NK-92 (cell line): ENCODE results near the gene PDE4B.
"Not testable (repeated sequence)": the region's sequence is repeated elsewhere in the genome, so short reads cannot be mapped to it uniquely, and the experiment has no call there.

Experiments used
- DNase-seq: peaks from one replicate; lab custom pipeline; 2025; ENCODE audit not compliant: unreplicated experiment; lab: John Stamatoyannopoulos, UW

PDE4B gene

GRCh38 chr1:65990161-65990560 is 197.5 kb downstream of the PDE4B start:
- no peak for DNase-seq

DNA sequence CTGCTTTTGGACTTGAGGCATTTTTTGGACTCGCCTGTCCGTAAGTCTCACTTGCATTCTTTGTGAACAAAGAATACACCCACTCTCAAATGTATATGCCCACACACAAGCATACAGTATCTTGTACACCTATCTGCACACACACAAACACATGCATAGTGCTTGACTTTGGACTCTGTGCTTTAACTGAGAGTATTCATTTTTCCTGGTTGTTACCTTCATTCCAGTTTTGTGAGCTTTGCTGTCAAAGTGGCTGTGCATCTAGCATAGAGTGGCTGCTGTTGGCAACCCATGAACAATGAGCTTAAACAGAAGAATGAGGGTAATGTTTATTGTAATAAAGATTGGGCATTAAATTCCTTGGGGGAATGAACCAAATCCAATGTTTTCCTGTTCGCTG is 199.0 kb downstream of the PDE4B start:
- no peak for DNase-seq

- no peak for DNase-seq
Measured at GRCh38 chr1:65992165-65992821, 199.6 kb downstream of the PDE4B start.

DNA sequence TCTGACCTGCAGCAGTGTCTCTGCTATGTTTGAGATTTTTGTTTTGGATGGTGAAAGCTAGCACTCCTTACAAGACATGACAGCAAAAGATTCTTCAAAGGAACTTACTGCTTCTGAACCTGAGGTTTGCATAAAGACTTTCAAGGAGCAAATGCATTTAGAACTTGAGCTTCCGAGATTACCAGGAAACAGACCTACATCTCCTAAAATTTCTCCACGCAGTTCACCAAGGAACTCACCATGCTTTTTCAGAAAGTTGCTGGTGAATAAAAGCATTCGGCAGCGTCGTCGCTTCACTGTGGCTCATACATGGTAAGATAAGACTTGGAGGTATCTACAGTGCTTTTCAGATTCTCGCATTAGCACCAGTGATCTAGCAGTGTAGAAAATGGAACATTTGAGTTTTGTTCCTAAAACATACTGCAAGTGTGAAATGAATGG is 200.2 kb downstream of the PDE4B start:
- no peak for DNase-seq

- no peak for DNase-seq
Measured at GRCh38 chr1:65994223-65994622, 201.5 kb downstream of the PDE4B start.

DNA sequence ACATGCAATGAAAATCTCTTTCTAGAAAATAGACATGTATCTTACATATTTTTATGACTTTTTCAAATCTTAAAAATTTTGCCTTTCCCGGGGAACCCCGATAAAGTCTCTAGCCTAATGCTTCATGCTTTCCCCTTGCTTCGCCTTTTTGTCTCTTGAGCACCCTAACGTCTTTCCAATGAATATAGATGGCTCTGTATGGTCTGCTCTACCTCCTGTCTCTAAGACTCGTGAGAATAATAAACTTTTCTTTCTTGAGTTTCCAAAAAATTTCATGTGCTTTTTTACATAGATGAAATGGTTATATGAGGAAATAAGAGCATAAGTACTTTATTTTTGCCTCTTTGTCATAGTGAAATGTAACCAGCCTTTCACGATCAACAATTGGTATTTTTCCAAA is 202.6 kb downstream of the PDE4B start:
- no peak for DNase-seq

DNA sequence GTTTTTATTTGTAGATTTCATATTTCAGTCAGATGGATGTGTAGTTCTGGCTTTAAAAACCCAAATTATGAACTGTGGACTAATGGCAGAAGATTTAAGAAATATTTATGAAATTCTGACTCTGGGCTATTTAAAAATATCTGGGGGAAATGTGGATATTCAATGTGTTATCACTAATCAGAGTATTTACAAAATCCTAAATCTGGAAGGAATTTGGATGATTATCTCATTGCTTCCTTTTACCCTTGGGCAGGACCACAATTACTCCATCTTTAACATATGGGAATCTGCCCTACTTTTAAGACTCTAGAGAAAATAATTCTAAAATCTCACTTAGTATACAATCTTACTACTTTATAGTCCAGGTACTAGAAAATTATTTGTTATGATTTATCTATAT is 203.2 kb downstream of the PDE4B start:
- DNase-seq: no peak

GRCh38 chr1:65997693-65998092 is 205.0 kb downstream of the PDE4B start:
- DNase-seq: no peak

DNA sequence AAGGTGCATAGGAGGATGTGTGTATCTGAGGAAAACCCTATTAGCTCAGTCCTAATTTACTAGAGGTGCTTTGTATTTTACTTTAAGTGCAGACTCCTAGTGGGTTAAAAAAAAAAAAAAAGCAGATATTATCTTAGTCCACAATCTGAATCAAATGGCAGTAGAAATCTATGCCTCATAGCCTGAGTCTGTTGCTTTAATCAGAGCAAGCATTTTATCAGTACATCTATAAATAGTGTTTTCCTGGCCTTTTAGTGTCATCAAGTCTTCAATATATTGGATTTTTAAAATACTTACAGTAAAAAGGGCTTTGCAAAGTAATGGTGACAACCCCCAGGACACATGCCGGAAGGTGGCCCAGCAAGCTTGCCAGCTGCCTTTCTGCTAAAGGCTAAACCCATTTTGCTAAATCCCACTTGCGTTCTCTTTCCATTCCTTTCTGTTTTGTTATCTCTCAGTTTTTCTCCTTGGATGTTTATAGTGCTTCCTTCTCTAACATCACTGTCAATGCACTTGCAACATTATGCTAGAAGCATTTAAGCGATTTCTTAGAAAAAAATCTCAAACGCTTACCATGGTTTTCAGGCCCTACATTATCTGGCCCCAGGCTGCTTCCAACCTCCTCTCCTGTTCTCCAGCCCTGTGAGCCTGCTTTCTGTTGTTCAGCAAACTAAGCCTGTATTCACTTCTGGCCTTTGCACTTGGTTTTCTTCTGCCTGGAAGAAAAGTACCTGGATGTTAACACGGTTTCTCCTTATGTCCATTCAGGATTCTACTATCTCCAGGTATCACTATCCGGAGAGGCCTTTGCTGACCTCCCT is 206.3 kb downstream of the PDE4B start:
- no peak for DNase-seq

DNA sequence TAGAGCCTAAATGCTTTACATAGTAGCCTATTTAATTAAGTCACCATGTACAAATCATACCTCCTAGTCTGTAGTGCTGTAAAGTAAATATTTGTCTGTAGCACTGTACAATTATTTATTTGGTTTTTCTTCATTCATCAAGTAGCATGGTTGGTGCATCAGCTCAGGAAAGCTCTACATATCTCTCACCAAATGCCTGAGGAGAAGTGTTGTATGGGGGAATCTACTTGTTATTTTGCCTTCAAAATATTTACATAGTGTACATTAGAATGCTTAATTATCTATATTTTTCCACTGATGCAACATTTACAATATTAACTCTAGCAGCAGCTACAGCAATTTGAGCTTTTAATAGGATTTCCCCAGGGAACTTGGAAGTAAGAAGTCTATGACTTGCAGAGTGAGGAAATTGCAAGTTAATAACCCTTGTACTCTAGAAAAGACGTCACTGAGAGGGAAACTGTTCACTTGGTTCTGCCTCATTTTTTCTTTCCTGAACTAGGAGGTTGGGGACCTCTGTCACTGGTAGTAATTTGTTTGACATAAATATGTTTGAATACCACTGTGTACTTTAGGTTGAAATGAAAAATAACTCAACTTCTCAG is 207.4 kb downstream of the PDE4B start:
- DNase-seq: no peak

- DNase-seq: no peak
Measured at GRCh38 chr1:66003690-66004089, 211.0 kb downstream of the PDE4B start.

- DNase-seq: not testable (repeated sequence)
Measured at GRCh38 chr1:66006534-66006933, 213.8 kb downstream of the PDE4B start.

DNA sequence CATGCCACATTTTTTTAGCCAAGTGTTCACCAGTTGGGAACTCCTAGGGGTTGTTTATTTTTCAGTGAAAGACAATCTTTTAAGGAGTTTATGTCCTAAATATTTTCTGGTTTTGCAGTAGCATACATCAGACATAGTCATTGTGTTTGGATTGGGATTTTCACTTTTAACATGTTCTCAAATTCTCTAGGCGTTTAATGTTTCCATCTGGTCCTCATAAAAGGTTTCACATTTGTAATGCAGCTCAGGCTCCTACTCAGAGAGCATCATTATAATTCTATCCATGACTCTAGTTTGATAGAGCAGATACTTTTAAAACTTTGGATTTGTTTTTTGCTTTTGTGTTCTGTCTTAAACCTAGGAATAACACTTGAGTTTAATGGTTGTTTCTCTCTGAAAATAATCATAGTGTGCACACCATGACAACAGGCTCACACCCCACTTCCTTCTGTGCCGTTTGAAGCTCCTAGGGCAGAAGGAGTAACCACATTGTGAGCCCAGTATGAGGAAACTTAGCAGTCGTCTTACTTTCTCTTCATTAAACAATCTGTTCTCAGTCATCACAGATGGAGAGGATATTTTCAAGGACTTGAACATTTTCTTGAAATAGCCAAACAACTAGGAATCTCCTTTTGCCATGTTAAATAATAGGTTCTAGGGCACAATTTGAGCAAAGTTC is 219.6 kb downstream of the PDE4B start:
- no peak for DNase-seq

DNA sequence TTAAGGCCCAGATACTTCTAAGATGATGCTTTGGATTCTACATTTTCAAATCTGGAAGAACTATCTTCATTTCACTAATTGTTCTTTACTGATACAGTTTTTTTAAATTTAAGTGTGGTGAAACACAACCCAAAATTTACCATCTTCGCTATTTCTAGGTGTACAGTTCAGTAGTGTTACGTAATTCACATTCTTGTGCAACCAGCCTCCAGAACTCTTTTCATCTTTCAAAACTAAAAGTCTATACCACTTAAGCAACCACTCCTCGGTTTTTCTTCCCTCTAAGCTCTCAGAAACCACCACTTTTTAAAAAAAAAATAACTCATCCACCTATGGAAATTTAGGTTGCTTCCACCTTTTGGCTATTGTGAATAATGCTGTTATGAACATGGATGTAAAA is 220.7 kb downstream of the PDE4B start:
- no peak for DNase-seq

DNA sequence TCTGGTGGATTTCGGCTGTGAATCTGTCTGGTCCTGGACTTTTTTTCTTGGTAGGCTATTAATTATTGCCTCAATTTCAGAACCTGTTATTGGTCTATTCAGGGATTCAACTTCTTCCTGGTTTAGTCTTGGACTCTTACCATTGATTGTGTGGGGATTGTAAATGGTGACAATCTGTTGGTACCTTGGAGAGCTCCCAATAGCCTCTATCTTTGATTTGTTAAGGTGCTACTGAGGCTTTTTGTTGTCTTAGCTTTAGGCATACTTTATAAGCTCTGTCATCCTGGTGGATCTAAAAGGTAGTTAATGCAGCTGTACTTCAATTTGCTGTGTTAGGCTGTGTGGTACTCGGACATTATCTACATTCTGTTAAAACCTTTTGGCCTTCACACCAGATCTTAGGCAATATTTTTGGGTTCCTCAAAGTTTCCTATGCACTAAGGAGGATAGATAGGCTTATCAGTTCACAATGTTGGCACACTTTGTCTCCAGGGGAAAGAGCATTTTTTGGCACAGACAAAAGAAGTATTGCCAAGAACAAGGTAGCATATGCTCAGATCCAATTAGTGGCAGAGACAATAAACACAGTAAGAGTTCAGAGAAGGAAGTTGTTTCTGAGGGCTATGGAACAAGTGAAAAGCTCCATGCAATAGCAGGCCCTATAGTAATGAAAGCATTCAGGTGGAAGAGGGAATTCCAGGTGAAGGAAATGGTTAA is 230.4 kb downstream of the PDE4B start:
- DNase-seq: no peak

DNA sequence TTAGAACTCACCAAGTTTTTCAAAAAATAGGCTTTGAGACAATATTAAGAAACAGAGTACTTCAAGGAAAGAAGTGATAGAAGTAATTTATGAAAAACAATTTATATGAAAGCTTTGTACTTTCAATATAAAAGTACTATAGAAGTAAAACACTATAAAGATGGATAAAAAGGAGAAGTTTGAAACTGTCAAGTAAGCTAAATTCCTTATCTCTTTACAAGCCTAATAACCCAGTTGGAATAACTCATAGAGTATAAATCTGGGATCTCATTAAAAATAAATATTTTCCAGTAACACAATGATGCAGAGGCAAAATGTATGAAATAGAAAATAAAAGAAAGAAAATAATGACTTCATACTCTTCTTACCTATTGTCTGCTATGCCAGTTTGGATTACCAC is 232.5 kb downstream of the PDE4B start:
- DNase-seq: no peak

DNA sequence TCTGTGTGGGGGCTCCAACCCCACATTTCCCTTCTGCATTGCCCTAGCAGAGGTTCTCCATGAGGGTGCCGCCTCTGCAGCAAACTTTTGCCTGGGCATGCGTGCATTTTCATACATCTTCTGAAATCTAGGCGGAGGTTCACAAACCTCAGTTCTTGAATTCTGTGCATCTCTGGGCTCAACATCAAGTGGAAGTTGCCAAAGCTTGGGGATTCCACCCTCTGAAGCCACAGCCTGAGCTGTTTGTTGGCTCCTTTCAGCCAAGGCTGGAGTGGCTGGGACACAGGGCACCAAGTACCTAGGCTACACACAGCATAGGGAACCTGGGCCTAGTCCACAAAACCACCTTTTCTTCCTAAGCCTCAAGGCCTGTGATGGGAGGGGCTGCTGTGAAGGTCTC is 235.3 kb downstream of the PDE4B start:
- no peak for DNase-seq

- no peak for DNase-seq
Measured at GRCh38 chr1:66033781-66034180, 241.1 kb downstream of the PDE4B start.

DNA sequence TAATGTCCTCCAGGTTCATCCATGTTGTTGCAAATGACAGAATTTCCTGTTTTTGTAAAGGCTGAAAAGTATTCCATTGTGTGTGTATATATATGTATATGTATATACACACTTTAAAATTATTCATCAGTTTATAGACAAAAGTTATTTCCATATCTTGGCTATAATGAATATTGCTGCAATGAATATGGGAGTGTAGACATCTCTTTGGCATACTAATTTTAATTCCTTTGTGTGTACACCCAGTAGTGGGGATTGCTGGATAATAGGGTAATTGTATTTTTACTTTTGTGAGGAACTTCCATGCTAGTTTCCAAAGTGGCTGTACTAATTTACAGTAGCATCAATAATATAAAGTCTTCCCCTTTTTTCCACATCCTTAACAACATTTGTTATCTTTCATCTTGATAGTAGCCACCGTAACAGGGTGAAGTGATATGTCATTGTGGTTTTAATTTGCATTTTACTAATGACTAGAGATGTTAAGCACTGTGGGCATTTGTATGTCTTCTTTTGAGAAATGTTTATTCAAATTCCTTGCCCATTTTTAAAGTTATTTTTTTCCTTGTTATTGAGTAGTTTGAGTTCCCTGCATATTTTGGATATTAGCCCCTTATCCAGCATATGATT is 243.0 kb downstream of the PDE4B start:
- DNase-seq: no peak

DNA sequence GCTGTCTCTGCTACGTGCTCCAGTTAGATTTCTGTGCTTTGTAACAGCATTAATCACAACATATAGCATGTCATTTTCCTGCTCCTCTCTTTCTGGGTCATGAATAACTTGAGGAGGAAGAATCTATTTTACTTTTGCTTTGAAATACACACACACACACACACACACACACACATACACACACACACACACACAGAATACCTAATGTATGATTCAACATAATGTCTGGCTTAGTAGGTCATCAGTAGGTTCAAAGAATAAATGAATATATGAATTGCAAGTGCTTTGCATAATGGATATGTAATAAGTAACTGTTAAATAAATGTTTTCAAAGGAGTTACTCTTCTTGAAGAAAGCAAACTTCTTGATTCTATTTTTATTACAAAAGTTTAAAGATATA is 249.0 kb downstream of the PDE4B start:
- DNase-seq: no peak

DNA sequence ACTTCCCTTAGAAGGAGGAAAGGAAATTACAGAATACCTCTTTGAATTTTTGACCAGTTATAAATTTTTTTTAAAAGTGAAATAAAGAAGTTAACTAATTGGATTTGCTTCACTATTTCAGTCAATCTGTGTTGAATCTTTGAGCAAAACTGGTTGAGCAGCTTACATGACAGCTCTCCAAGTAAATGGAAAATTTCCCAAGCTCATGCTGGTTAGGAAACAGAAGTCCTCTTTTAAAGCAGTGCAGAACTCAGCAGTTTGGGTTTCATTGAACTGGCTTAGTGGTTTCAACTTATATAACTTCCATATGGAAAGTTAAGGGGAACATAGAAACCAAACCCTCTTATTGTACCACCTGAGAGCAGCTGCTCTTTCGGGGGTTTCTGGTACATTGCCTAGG is 250.5 kb downstream of the PDE4B start:
- no peak for DNase-seq
